GM21529 (cell line): ENCODE measurements around the gene KRTAP5-5.
"Not testable (repeated sequence)": the region's sequence is repeated elsewhere in the genome, so short reads cannot be mapped to it uniquely, and the experiment has no call there.

Experiments used
- ATAC-seq: cut with Tn5 transposase; IDR thresholded peaks from one replicate; pipeline ENCODE4 v1.9.1; 2021; ENCODE audit not compliant: unreplicated experiment

KRTAP5-5 gene

GRCh38 chr11:1655168-1656060 lies 25.8 kb downstream of the KRTAP5-5 start:
- ATAC-seq = no peak

GRCh38 chr11:1656061-1656441 lies 26.5 kb downstream of the KRTAP5-5 start:
- ATAC-seq = no peak

GRCh38 chr11:1656670-1657069 lies 27.1 kb downstream of the KRTAP5-5 start:
- no peak for ATAC-seq

- no peak for ATAC-seq
These were observed 29.9 kb downstream of the KRTAP5-5 start for GRCh38 chr11:1659506-1659905.

- no peak for ATAC-seq
These were observed 30.7 kb downstream of the KRTAP5-5 start for GRCh38 chr11:1660111-1660867.

- not testable (repeated sequence) for ATAC-seq
These were observed 32.1 kb downstream of the KRTAP5-5 start for GRCh38 chr11:1661454-1662269.

- ATAC-seq = not testable (repeated sequence)
These were observed 33.2 kb downstream of the KRTAP5-5 start for GRCh38 chr11:1662699-1663283.

GRCh38 chr11:1665313-1665712 lies 35.7 kb downstream of the KRTAP5-5 start:
- no peak for ATAC-seq

- no peak for ATAC-seq
These were observed 37.7 kb downstream of the KRTAP5-5 start for GRCh38 chr11:1667121-1667850.

GRCh38 chr11:1667906-1668305 lies 38.3 kb downstream of the KRTAP5-5 start:
- no peak for ATAC-seq

GRCh38 chr11:1668911-1669473 lies 39.4 kb downstream of the KRTAP5-5 start:
- no peak for ATAC-seq

- ATAC-seq = no peak
These were observed 40.1 kb downstream of the KRTAP5-5 start for GRCh38 chr11:1669546-1670218.

GRCh38 chr11:1670457-1670856 lies 40.9 kb downstream of the KRTAP5-5 start:
- ATAC-seq = not testable (repeated sequence)

GRCh38 chr11:1670905-1671371 lies 41.4 kb downstream of the KRTAP5-5 start:
- no peak for ATAC-seq

GRCh38 chr11:1671658-1672057 lies 42.1 kb downstream of the KRTAP5-5 start:
- no peak for ATAC-seq

- no peak for ATAC-seq
These were observed 43.2 kb downstream of the KRTAP5-5 start for GRCh38 chr11:1672613-1673350.

GRCh38 chr11:1673446-1674172 lies 44.0 kb downstream of the KRTAP5-5 start:
- ATAC-seq = no peak
